SW480 (cell line): Measurements from ENCODE around the gene MGAT5.
A peak's percentile ranks its signal among the peaks of the same experiment; 100 is the strongest.

ENCODE experiments used
- DNase-seq: peaks from one replicate; pipeline ENCODE4 v3.0.0-alpha.2; 2016; ENCODE audit warnings: low spot score

Gene MGAT5

DNA sequence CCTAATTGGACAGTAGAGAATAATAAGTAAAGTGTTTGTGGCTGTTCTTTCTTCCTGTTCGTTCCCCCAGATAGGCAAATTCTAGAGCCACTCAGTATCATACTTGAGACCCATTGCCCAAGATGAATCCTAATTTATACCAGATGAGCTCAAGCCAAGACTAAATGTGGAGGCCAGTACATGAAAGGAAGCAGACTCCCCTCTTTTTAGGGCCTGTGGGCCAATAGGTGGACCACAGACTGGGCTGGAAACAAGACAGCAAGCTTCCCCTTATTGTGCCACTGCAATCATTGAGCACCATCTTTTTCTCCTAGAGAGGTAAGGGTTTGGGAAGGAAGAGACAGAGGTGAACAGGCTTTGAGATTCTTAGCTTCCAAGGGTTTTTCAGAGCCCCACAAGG lies 141.9 kb downstream of the MGAT5 start:
- no peak for DNase-seq

GRCh38 chr2:134396493-134396892 lies 142.6 kb downstream of the MGAT5 start:
- DNase-seq = peak; percentile 87

- no peak for DNase-seq
These were observed 143.4 kb downstream of the MGAT5 start for GRCh38 chr2:134397146-134397896.

- DNase-seq = peak; percentile 96
These were observed 144.4 kb downstream of the MGAT5 start for GRCh38 chr2:134398300-134398699.

DNA sequence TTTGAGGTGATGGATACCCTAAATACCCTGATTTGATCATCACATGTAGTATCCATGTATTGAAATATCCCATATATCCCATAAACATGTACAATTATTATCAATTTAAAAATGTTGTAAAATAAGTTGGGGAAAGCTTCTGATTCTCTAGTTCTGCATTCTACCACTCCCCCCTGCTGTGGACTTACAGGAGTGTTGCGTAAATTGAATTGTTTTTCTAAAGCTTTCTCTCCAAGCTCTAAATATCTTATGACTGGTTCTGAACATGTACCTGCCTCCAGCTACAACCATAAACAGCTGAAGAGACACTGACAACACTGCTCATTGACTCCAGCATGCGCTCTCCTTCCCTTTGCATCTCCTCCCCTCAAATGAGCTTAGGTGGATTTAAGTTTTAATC lies 145.2 kb downstream of the MGAT5 start:
- DNase-seq = no peak

DNA sequence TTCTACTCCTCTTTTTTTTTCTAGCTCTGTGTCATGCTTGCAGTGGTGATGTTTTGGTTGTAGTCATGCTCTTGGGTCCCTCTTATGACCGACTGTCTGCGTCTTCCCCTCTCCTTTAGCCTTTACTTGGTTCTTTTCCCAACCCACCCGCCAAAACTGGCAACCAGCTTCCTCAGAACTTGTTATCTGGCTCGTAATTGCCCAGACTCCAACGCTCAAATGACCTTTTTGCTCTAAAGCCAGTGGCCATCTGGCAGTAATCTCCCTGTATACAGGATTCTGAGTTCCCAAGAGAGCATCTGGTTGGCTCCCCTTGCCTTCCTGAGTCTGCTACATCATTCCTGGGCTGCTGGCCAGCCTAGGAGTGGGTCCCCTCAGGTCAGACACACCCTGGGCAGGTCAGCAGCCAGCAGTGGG lies 147.2 kb downstream of the MGAT5 start:
- no peak for DNase-seq

DNA sequence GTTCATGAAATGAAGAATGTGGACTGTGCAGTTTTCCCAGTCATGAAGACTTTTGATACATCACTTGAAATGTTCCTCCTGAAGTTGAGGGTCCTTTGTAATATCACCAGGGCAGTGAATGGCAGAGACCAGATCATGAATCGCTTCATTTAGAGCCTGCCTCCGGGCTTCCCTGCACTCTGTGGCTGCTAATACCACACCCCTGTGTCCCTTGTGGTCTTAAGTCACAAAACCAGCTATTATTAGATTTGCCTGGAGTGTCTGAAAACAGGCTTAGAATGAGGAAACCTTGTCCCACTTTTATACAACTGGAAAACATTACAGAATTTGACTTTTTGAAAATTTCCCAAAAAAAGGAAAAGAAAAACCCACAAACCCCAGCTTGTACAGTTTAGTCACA lies 147.9 kb downstream of the MGAT5 start:
- no peak for DNase-seq

DNA sequence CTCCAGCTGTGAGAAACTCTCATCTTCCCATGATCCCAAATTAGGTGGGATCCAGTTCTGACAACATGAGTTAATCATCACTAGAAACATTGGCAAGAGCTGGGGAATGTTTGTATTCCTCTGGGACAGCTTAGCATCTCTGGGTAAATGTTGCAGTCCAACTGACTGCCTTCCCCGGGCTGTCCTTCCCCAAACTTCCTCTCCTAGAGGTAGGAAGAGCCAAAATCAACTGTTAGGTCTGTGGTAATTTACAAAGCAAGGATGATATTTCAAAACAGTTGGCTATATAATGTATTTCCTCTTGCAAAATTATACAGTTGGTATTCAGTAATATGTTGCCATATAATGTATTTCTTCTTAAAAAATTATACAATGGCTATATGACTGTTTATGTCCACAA lies 148.5 kb downstream of the MGAT5 start:
- DNase-seq = no peak

- DNase-seq = no peak
These were observed 151.8 kb downstream of the MGAT5 start for GRCh38 chr2:134405611-134406081.

DNA sequence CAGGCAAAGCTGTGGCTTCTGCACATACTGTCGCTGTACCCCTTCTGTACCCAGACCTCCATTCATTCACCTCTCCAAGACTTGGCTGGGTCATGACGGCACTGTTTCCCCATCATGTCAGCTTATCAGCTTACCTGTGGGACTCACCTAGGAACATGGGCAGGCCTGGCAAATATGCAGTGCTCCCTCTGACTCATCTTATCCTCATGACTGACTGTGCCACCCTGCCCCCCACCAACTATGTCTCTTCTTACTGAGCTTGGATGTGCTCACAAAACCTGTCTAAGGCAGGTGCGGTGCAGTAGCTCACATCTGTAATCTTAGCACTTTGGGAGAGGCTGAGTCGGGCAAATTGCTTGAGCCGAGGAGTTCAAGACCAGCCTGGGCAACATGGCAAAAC lies 152.4 kb downstream of the MGAT5 start:
- peak; percentile 68 for DNase-seq

DNA sequence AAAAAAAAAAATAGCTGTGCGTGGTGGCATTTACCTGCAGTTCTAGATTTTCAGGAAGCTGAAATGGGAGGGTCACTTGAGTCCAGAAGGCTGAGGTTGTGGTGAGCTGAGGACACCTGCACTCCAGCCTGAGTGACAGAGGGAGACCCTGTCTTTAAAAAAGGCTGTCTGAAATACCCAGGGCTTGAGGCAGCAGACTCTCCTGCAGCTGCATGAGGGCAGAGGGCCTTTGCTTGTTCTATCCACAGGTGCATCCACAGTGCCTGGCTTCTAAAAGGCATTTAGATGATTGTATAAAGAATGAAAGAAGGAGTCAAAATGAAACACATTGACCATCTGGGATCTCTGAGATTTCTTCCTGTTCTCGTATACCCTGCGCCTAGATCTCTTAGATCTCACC lies 152.9 kb downstream of the MGAT5 start:
- DNase-seq = no peak

DNA sequence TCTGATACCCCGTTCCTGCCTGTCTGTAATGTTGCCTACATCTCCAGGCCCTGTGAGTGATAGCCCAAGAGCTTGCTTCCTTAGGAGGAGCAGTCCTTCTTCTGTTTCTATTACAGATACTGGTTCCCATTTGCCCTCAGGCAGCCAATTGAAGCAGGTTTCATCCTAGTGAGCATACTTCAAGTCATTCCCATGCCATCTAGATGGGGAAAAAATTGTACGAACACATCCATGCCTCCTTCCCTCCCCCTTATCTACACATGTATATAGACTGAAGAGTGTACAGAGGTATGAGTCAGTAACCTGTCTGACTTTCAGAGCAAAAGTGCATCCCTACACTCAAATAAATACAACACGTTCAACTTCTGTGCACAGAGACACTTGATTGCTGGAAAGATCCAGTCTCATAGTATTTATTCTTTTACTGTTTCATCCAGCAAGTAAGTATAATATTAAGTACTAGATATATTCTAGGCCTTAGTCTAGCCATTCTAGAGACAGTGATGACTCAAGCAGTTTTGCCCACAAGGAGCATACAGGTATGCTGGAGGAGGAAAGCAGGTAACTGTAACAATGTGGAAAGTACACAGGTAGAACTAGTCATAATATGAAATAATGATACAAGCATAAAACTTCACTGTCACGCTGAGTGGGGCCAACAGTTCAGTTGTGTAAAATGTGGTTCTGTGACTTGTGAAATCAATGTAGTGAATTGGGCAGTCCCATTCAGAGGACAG lies 153.4 kb downstream of the MGAT5 start:
- DNase-seq = no peak

DNA sequence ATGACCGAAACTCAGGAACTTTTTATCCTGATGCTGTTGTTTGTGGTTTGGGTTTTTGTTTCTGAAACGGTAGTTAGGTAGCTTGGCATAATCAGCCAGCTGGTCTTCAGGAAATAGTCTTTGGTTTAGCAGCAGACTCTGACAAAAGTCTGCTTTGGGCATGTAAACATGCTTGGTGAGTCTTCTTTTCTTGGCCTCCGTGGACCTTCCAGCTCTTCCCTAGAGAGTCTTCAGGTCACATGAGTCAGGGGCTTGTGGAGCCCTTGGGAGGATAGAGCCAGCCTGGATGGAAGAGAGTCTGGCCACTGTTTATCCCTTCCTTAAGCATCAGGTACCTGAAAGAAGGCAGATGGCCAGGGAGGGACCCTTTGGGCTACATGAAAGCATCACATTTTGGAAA lies 154.5 kb downstream of the MGAT5 start:
- DNase-seq = no peak

DNA sequence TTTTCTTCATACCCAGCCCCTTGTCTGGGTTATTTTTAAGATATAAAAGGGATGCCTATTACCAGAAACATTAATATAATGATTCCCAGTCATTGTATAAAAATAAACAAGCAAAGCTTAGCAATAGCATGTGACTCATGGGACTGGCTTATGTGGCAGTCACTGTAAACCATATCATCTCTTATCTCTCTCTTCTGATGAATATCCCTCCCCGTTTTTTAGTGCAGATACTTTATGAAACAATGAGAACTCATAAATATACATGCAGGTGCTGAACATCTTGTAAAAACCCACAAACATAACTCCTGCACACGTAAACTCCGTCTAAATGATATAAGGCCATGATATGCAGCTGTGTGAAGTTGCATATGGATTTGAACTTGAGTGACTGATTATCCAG lies 154.9 kb downstream of the MGAT5 start:
- no peak for DNase-seq

DNA sequence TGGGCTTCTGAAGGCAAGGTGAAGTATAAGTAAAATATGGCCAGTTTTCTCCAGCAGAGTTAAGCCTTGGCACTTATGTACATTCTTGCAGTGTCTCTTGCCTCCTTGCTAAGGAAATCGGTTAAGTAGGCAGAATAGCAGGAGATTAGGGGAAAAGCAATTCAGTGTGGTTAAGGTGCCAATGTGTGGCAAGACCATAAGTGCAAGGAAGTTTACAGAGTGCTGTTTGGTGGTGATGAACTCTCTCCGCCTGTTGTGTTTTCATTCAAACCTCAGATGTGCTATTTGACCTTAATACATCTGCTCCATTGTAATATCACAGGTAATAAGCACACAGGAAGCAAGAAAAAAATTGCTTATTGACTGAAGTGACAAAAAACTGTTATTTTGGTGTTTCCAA lies 156.1 kb downstream of the MGAT5 start:
- DNase-seq = no peak

DNA sequence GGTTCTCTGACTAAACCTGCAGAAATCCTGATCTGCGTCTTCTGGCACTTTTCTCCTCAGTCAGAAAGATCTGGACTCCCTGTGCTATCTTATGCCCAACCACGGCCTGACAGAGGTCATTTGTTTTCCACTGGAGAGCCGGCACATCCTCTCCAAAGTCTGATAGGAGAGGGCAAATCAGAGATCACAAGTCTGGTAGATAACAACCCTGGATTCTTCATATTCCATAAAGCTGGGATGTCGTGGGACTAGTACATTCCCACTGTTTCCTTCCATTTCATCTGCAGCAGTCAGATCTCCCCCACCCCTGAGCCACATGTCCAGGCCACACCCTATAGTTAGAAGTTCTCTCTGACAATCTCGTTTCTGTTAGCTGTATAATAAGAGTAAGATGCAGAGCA lies 157.0 kb downstream of the MGAT5 start:
- DNase-seq = peak; percentile 67

GRCh38 chr2:134411279-134411827 lies 157.5 kb downstream of the MGAT5 start:
- peak; percentile 48 for DNase-seq

DNA sequence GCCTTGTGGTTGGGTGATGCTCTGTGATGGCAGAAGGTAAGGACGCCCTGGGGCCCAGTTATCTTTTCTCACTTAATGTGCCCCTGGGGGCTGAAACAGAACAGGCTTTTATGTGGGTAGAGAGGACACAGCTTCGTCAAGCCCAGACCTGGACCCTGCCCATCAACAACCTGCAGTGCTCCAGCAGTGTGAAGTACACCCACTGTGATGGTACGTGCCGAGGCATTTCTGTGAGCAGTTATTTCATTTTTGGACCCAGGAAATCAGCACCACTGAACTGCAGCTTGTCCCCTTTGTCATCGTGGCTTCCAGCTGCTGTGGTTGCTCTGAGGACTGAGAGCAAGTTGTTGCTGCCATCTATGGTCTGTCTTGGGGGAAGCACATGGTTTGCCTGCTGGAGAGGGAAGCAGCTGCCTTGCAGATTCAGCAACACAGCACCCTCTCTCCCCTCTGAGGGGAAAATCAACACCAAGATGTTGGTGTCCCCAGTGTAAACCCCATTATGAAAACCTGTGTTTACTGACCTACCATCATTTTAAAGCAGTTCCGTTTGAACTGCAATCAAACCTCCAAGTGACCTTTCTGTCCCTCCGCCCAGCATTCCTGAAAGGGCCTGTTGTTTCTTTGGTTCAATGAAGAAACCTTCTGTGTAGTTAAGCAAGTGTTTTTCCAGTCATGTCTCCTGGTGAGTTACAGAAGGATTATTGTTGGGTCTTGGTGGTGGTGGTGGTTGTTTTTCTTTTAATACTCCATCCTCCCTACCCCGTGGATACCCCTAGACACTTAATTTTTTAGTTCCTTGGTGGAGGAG lies 158.2 kb downstream of the MGAT5 start:
- DNase-seq = peak; percentile 93

GRCh38 chr2:134412639-134412999 lies 158.7 kb downstream of the MGAT5 start:
- peak; percentile 63 for DNase-seq

DNA sequence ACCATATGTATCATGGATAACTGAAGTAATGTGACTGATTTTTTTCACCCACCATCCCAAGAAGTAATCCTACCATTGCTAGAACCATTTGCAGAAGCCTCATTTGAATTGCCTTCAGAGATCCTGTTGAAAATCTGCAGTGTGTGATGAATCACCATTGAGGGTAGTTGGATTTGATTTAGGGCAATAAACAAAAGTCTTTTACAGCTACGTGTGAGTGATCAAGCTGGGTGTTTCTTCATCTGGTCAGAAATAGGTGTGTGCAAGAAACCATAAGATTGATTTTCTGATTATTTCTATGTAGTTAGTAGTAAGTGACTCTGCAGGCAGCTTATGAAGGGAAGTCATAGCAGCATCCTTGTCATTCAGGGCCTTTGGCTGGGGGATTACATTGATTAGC lies 159.6 kb downstream of the MGAT5 start:
- DNase-seq = peak; percentile 66

GRCh38 chr2:134413912-134414311 lies 160.0 kb downstream of the MGAT5 start:
- no peak for DNase-seq

- no peak for DNase-seq
These were observed 162.1 kb downstream of the MGAT5 start for GRCh38 chr2:134416018-134416417.
